Right ventricle myocardium superior (tissue), 1 donor: ENCODE results near the gene GHRHR. TPM values are rescaled to one million over a fixed set of nuclear protein-coding genes. Genes with fewer than 3 reads are reported as not detected.

ENCODE experiments used
- ATAC-seq: fragments of 200-7000 bp; cut with Tn5 transposase; one replicate; pipeline ENCODE4 v1.9.1; 2020; ENCODE audit warnings: mild to moderate bottlenecking; ENCODE audit not compliant: poor library complexity
- DNase-seq: peaks from one replicate; pipeline ENCODE4 v3.0.0-alpha.2; 2020
- intact Hi-C: fragments of 100-400 bp; cut with DNase I; formaldehyde crosslinking; loops from one replicate; pipeline ENCODE4 v1.11.2; 2022
- total RNA-seq: library from RNA; stranded (reverse); fragmentation: NEBNext Ultra II Directional; extraction: Animal tissue kit (Norgen Biotek cat#: 25700); gene quantifications from one replicate; pipeline ENCODE4 v1.2.1, GENCODE V29; 2021
- donor health status: DM: no; HTN: yes; CAD: no; lungs with severe emphysema.

The GHRHR gene
- total RNA-seq, 1 donor from 2014 or later: not detected

GRCh38 chr7:30976381-30976780 is 12.6 kb downstream of the GHRHR start:
- DNase-seq: no peak
- intact Hi-C loops: loop anchor here (2.0 kb wide), 1 partner anchor 176 kb away; no protein-coding TSS in a partner anchor
- ATAC-seq: no peak

- intact Hi-C loops: loop anchor here (2.0 kb wide), 1 partner anchor 176 kb away; no protein-coding TSS in a partner anchor
- DNase-seq (no peak), ATAC-seq (no peak)
Measured at GRCh38 chr7:30977222-30977621, 13.5 kb downstream of the GHRHR start.

DNA sequence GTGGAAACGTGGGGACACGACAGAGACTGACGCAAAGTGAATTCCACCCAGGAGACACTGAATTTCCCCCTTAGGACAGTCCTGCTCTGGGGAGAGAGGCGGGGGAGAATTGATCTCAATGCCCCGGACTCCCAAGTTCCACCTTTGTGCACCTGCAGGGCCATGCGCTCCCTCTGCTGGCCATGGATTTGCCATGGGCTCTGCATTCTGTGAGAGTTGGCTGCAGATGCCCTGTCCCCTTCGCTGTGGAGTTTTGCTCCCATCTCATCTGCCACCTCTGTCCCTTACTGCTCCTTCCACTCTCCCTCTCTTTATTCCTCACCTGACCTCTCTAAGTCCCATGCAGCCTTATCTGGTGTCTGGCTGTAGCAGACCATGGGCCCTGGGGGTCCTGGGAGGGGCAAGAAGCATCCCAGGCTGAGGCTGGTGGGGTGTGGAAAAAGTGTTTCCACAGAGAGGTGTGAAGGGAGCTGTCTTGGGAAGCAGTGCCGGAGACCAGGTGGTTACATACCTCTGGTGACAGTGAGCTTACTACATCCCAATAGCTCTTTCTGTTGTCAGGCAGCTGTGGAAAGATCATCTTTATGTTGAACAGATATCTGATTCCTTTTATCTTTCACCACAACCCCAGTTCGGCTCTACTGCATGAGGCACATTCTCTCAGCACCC is 14.3 kb downstream of the GHRHR start:
- ATAC-seq (no peak), DNase-seq (no peak)
- intact Hi-C loops: loop anchor here (2.0 kb wide), 1 partner anchor 177 kb away; no protein-coding TSS in a partner anchor

- intact Hi-C loops: no loop called here
- no peak for DNase-seq
- ATAC-seq: no peak
Measured at GRCh38 chr7:30979027-30979426, 15.3 kb downstream of the GHRHR start.

GRCh38 chr7:30980194-30980593 is 16.4 kb downstream of the GHRHR start:
- ATAC-seq (no peak), DNase-seq (no peak)
- intact Hi-C loops: no loop called here

DNA sequence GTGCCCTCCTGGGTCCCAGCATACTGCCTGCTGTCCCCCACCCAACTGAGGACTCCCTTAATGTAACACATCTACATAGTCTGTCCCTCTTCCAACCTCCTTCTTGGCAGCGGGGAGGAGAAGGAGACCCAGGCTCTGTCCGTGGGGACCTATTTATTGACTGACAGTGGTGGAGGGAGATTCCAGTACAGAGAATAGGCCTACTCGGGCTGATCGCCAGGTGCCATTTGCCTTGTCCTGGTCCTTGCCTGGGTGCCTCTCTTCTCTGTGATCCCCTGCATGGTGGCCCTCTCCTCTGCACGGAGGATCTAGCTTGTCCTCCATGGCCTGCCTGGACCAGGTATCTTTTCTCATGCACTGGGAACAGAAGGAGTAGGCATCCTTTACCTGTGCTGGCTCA is 17.0 kb downstream of the GHRHR start:
- intact Hi-C loops: no loop called here
- no peak for DNase-seq
- no peak for ATAC-seq

GRCh38 chr7:30983042-30983913 is 19.5 kb downstream of the GHRHR start:
- intact Hi-C loops: loop anchor here (2.0 kb wide), 1 partner anchor 140 kb away; no protein-coding TSS in a partner anchor
- ATAC-seq: peak; percentile 91
- DNase-seq: peak; percentile 90

- intact Hi-C loops: loop anchor here (2.0 kb wide), 1 partner anchor 139 kb away; no protein-coding TSS in a partner anchor
- DNase-seq (no peak), ATAC-seq (no peak)
Measured at GRCh38 chr7:30983914-30984247, 20.1 kb downstream of the GHRHR start.

GRCh38 chr7:30984359-30985107 is 20.8 kb downstream of the GHRHR start:
- DNase-seq: no peak
- ATAC-seq: no peak
- intact Hi-C loops: no loop called here

DNA sequence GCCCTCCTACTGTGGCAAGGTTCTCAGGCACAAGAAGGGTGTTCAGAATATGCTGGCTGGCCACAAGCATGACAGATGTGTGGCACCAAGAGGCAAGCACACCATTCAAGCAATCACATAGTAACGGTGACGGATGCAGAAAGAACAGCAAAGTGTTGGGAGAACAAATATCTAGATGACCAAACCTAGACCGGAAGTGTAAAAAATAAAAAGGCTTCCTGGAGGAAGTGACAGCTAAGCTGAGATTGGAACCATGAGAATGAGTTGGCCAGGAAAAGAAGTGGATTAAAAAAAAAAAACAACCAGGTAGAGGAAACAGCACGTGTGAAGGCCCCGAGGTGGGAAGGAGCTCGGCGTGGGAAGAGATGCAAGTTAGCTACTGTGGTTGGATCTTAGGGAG is 22.0 kb downstream of the GHRHR start:
- DNase-seq (no peak), ATAC-seq (no peak)
- intact Hi-C loops: no loop called here

DNA sequence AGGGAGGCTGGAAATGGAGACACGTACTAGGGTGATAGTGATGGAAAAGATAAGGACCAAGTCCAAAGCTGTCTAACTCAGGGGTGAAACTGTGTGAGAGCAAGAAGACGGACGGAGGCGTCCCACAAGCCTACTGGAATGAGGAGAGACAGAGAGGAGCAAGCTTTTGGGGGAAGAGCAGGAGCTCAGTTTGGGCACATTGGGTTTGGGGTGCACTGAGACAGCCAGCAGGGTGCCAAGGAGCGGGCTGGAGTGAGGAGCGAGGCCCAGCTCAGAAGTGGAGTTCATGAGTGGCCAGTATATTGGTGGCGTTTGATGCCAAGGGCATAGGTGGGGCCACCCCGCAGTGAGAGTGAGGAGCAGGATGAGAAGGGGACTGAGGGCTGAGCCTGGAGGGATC is 22.6 kb downstream of the GHRHR start:
- intact Hi-C loops: no loop called here
- DNase-seq: no peak
- ATAC-seq: no peak

- intact Hi-C loops: no loop called here
- no peak for DNase-seq
Measured at GRCh38 chr7:30986738-30987137, 23.0 kb downstream of the GHRHR start.

DNA sequence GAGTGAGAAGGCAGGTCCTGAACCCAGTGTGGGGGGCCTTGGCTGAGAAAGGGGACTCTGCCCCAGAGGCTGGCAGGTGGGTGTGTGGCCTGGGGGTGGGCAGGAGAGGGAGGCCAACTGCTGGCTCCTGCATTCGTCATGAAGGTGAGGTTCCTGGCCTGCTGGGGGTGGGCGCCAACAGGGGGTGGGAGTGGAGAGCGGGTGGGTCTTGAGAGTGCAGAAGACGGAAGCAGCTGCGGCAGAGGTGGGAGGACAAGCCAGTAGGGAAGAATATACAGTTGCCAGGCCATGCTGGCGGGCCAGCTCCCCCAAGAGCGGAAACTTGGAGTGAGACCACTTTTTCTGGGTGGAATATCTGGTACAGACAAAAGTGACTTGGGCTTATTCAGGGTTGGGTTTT is 23.4 kb downstream of the GHRHR start:
- no peak for ATAC-seq
- intact Hi-C loops: no loop called here
- no peak for DNase-seq

More at GRCh38 chr7:30986738-30987137, 23.0 kb downstream of the GHRHR start:
- ATAC-seq: no peak

DNA sequence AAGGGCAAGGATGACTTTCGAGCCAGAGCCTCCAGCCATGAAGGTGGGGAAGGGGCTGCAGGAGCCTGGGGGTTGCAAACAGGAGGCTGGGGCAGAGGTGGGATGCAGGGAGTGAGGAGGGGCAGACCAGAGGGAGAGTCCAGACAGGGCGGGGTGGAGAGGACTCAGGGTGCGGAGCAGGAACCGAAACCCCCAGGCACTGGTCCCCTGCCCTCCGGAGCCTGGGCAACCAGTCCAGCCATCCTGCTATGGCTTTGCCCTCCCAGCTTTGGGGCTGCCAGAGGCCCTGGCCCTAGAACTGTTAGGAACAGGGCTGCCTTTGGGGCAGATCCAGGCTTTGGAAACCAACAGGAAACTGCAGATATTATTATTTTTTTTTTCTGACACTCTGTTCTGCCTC is 24.2 kb downstream of the GHRHR start:
- ATAC-seq: no peak
- intact Hi-C loops: no loop called here
- DNase-seq: no peak

DNA sequence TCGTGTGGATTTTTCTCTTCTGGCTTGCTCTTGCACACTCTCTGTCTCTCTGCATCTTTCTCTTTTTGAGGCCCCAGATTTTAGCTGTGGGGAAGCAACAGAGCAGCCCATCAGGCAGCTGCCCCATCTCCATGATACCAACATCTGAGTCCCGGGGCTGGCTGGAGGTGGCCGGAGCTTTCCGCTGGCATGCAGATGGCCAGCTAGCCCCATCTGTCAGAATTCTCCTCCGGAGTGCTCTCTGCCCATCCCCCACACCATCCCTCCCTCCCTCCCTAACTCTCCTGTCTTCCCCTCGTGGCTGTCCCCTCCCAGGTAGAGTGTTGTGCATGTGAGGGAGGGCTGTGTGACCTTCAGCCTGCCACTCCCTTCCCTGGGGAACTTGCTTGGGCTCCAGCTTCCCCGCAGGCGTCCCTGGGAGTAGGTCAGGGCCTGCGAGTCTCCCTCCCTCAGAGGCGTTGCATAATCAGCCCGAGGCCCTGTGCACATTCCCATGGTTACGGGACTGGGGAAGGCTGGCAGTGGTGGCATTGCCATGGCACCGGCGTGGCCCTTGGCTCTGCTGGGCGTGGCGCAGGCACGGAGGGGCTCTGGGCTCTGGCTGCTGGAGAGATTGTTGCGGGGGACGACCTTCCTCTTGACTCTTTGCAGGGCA is 24.7 kb downstream of the GHRHR start:
- intact Hi-C loops: no loop called here
- ATAC-seq: peak; percentile 71
- DNase-seq: peak; percentile 74

DNA sequence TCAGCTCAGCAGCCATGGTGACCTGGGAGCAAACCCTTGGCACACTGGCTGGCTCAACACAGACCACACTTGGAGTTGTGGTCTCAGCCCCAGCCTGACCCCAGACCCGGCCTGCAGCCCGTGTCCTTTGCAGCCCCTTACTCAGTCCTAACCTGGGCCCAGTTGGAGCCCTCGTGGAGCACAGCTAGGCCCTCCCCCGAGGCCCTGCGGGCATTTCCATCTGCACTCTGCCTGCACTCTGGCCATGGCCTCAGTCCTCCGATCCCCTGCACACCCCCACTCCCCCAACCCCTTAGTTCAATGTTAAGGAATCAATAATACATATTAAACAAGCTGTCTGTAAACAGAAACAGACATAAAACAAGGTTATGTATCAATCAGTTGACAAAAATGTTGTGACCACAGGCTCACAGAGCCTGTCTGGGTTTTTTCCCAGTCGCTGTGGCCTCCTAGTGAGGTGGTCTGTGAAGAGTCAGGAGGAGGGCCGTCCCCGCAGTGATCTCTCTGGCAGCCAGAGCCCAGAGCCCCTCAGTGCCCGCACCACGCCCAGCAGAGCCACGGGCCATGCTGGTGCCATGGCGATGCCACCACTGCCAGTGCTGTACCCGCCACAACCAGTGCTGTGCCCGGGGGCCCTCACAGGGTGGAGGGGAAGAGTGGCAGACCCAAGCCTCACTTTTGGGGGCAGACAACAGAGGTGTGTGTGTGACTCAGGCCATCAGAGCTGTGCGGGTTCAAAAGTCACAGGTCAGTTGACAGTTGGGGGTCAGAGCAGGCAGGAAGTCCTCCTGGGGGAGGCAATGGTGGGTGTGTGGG is 25.5 kb downstream of the GHRHR start:
- DNase-seq (no peak), ATAC-seq (no peak)
- intact Hi-C loops: no loop called here

DNA sequence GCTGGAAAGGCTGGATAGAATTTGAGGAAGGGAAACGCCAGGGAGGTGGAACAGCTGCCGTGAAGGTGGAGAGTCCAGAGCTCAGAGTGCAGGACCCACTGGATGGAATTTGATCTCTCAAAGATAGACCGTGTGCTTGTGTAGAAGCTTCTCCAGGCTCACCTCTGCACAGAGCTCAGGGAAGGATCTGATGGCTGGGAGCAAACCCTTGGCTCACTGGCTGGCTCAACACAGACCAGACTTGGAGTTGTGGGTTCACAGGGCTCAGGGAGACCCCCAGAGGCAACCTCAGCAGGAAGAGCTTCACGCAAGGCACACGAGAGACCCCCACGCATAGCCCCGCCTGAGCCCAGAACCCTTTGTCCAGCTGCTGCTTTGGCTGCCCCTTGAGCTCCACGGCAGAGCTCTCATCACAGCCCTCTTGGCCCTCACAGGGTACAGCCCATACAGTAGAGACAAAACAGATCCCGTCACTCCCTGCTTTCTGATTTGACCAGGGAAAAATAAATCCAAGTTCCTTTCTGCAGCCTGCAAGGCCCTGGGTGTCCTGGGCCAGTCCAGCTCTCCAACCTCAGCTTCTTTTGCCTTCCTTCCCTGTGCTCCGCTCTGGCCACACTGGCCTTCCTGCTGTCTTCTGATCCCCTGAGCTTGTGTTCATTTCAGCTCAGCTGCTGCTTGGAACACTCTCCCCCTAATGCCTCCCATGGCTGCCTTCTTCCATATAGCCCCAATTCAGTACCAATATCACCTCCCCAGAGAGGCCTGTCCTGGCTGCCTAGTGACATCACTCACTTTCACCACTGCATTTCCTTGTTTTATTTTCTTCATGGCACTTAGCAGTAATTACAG is 26.3 kb downstream of the GHRHR start:
- ATAC-seq: no peak
- intact Hi-C loops: no loop called here
- no peak for DNase-seq
